ENCODE results near the gene SCIN.
"Not testable (repeated sequence)": the region's sequence is repeated elsewhere in the genome, so short reads cannot be mapped to it uniquely, and the experiment has no call there.

Gene SCIN

GRCh38 chr7:12635830-12636229 is 65.3 kb downstream of the SCIN start:
- H3K4me1 ChIP-seq (ENCODE audit: insufficient read depth, low read length), result peaks cover 5% of the 10 kb centered on the region
- no peaks in the 10 kb centered on the region for H3K27me3 ChIP-seq (ENCODE audit: insufficient read depth, low read length)
- H3K9me3 ChIP-seq (ENCODE audit: low read length), result no peaks in the 10 kb centered on the region
- no peaks in the 10 kb centered on the region for H3K36me3 ChIP-seq (ENCODE audit: insufficient read depth, low read length)
- H2AFZ ChIP-seq (ENCODE audit: low read depth, low read length), result no peak overlapping the region
- no peak overlapping the region for H3K4me3 ChIP-seq (ENCODE audit: low read length)

GRCh38 chr7:12637328-12637727 is 66.8 kb downstream of the SCIN start:
- H3K9me3 ChIP-seq (ENCODE audit: low read length), result no peaks in the 10 kb centered on the region
- H3K4me1 ChIP-seq (ENCODE audit: insufficient read depth, low read length), result peaks cover 5% of the 10 kb centered on the region
- H3K36me3 ChIP-seq (ENCODE audit: insufficient read depth, low read length), result no peaks in the 10 kb centered on the region

GRCh38 chr7:12637819-12638592 is 67.5 kb downstream of the SCIN start:
- Histone ChIP-seq H2AFZ (ENCODE audit: low read depth, low read length) (peak overlapping the region; percentile 58), H3K9me3 (ENCODE audit: low read length) (no peaks in the 10 kb centered on the region), H3K27me3 (ENCODE audit: insufficient read depth, low read length) (no peaks in the 10 kb centered on the region), H3K4me1 (ENCODE audit: insufficient read depth, low read length) (peaks cover 5% of the 10 kb centered on the region), H3K36me3 (ENCODE audit: insufficient read depth, low read length) (no peaks in the 10 kb centered on the region), H3K4me3 (ENCODE audit: low read length) (no peak overlapping the region)

More at GRCh38 chr7:12637328-12637727, 66.8 kb downstream of the SCIN start:
- Histone ChIP-seq H2AFZ (ENCODE audit: low read depth, low read length) (no peak overlapping the region), H3K4me3 (ENCODE audit: low read length) (no peak overlapping the region), H3K27me3 (ENCODE audit: insufficient read depth, low read length) (no peaks in the 10 kb centered on the region)

- H3K27me3 ChIP-seq (ENCODE audit: insufficient read depth, low read length), result no peaks in the 10 kb centered on the region
- H3K9me3 ChIP-seq (ENCODE audit: low read length), result no peaks in the 10 kb centered on the region
These were observed 68.4 kb downstream of the SCIN start for GRCh38 chr7:12638851-12639456.

GRCh38 chr7:12640299-12641096 is 70.0 kb downstream of the SCIN start:
- H3K36me3 ChIP-seq (ENCODE audit: insufficient read depth, low read length), result no peaks in the 10 kb centered on the region
- H2AFZ ChIP-seq (ENCODE audit: low read depth, low read length), result no peak overlapping the region
- peaks cover 5% of the 10 kb centered on the region for H3K4me1 ChIP-seq (ENCODE audit: insufficient read depth, low read length)
- H3K27me3 ChIP-seq (ENCODE audit: insufficient read depth, low read length), result no peaks in the 10 kb centered on the region
- H3K9me3 ChIP-seq (ENCODE audit: low read length), result no peaks in the 10 kb centered on the region
- H3K4me3 ChIP-seq (ENCODE audit: low read length), result no peak overlapping the region

More at GRCh38 chr7:12638851-12639456, 68.4 kb downstream of the SCIN start:
- Histone ChIP-seq H3K4me1 (ENCODE audit: insufficient read depth, low read length) (peaks cover 5% of the 10 kb centered on the region), H3K4me3 (ENCODE audit: low read length) (no peak overlapping the region), H3K36me3 (ENCODE audit: insufficient read depth, low read length) (no peaks in the 10 kb centered on the region), H2AFZ (ENCODE audit: low read depth, low read length) (no peak overlapping the region)

- Histone ChIP-seq H3K36me3 (ENCODE audit: insufficient read depth, low read length) (no peaks in the 10 kb centered on the region), H3K4me3 (ENCODE audit: low read length) (no peak overlapping the region), H3K4me1 (ENCODE audit: insufficient read depth, low read length) (peaks cover 5% of the 10 kb centered on the region), H2AFZ (ENCODE audit: low read depth, low read length) (no peak overlapping the region), H3K27me3 (ENCODE audit: insufficient read depth, low read length) (no peaks in the 10 kb centered on the region), H3K9me3 (ENCODE audit: low read length) (no peaks in the 10 kb centered on the region)
These were observed 70.7 kb downstream of the SCIN start for GRCh38 chr7:12641196-12641595.

- no peaks in the 10 kb centered on the region for H3K27me3 ChIP-seq (ENCODE audit: insufficient read depth, low read length)
- no peaks in the 10 kb centered on the region for H3K9me3 ChIP-seq (ENCODE audit: low read length)
- no peak overlapping the region for H2AFZ ChIP-seq (ENCODE audit: low read depth, low read length)
- no peak overlapping the region for H3K4me3 ChIP-seq (ENCODE audit: low read length)
- H3K36me3 ChIP-seq (ENCODE audit: insufficient read depth, low read length), result no peaks in the 10 kb centered on the region
- H3K4me1 ChIP-seq (ENCODE audit: insufficient read depth, low read length), result peaks cover 5% of the 10 kb centered on the region
These were observed 72.0 kb downstream of the SCIN start for GRCh38 chr7:12642508-12642907.

GRCh38 chr7:12643001-12643643 is 72.6 kb downstream of the SCIN start:
- H3K4me3 ChIP-seq (ENCODE audit: low read length), result no peak overlapping the region
- no peaks in the 10 kb centered on the region for H3K36me3 ChIP-seq (ENCODE audit: insufficient read depth, low read length)
- no peaks in the 10 kb centered on the region for H3K27me3 ChIP-seq (ENCODE audit: insufficient read depth, low read length)
- no peak overlapping the region for H2AFZ ChIP-seq (ENCODE audit: low read depth, low read length)
- no peaks in the 10 kb centered on the region for H3K9me3 ChIP-seq (ENCODE audit: low read length)
- H3K4me1 ChIP-seq (ENCODE audit: insufficient read depth, low read length), result peaks cover 5% of the 10 kb centered on the region

- Histone ChIP-seq H3K36me3 (ENCODE audit: insufficient read depth, low read length) (no peaks in the 10 kb centered on the region), H3K4me1 (ENCODE audit: insufficient read depth, low read length) (peaks cover 5% of the 10 kb centered on the region), H3K4me3 (ENCODE audit: low read length) (no peak overlapping the region), H3K27me3 (ENCODE audit: insufficient read depth, low read length) (no peaks in the 10 kb centered on the region), H3K9me3 (ENCODE audit: low read length) (no peaks in the 10 kb centered on the region), H2AFZ (ENCODE audit: low read depth, low read length) (no peak overlapping the region)
These were observed 73.1 kb downstream of the SCIN start for GRCh38 chr7:12643644-12644043.

GRCh38 chr7:12645212-12645611 is 74.7 kb downstream of the SCIN start:
- not testable (repeated sequence) for H3K4me1 ChIP-seq (ENCODE audit: insufficient read depth, low read length); H3K36me3 ChIP-seq (ENCODE audit: insufficient read depth, low read length); H3K9me3 ChIP-seq (ENCODE audit: low read length); H2AFZ ChIP-seq (ENCODE audit: low read depth, low read length); H3K4me3 ChIP-seq (ENCODE audit: low read length); H3K27me3 ChIP-seq (ENCODE audit: insufficient read depth, low read length)

GRCh38 chr7:12646139-12646538 is 75.6 kb downstream of the SCIN start:
- no peaks in the 10 kb centered on the region for H3K36me3 ChIP-seq (ENCODE audit: insufficient read depth, low read length)
- no peaks in the 10 kb centered on the region for H3K9me3 ChIP-seq (ENCODE audit: low read length)
- H3K4me1 ChIP-seq (ENCODE audit: insufficient read depth, low read length), result no peaks in the 10 kb centered on the region
- no peak overlapping the region for H3K4me3 ChIP-seq (ENCODE audit: low read length)
- no peak overlapping the region for H2AFZ ChIP-seq (ENCODE audit: low read depth, low read length)
- no peaks in the 10 kb centered on the region for H3K27me3 ChIP-seq (ENCODE audit: insufficient read depth, low read length)

- H3K36me3 ChIP-seq (ENCODE audit: insufficient read depth, low read length), result no peaks in the 10 kb centered on the region
- no peak overlapping the region for H2AFZ ChIP-seq (ENCODE audit: low read depth, low read length)
- H3K4me3 ChIP-seq (ENCODE audit: low read length), result no peak overlapping the region
- H3K27me3 ChIP-seq (ENCODE audit: insufficient read depth, low read length), result no peaks in the 10 kb centered on the region
- no peaks in the 10 kb centered on the region for H3K9me3 ChIP-seq (ENCODE audit: low read length)
- no peaks in the 10 kb centered on the region for H3K4me1 ChIP-seq (ENCODE audit: insufficient read depth, low read length)
These were observed 77.1 kb downstream of the SCIN start for GRCh38 chr7:12647364-12648219.
